Natural killer cell (primary cell): ENCODE measurements around the gene UBD. TPM values are rescaled to one million over a fixed set of nuclear protein-coding genes. Genes with fewer than 3 reads are reported as not detected.

Source experiments
- ATAC-seq, 3 donors: fragments of 150-1000 bp in 2 of 3; fragments of 200-7000 bp in 1 of 3; cut with Tn5 transposase; 1 replicate in 1 of 3; 2 replicates in 2 of 3; pipeline ENCODE4 v1.10.0; 2021; ENCODE audit warnings: mild to moderate bottlenecking in 2 of 3, moderate library complexity in 2 of 3
- DNase-seq, 2 donors: peaks; one replicate each; pipeline versions ENCODE4 v3.0.0 to v3.0.0-alpha.2; 2013 to 2021; ENCODE audit warnings: mixed read lengths in 1 of 2
- H3K27ac ChIP-seq: one replicate; pipeline ENCODE4 v1.5.1; 2013; ENCODE audit warnings: mild to moderate bottlenecking, low read length
- H3K27me3 ChIP-seq: one replicate; pipeline ENCODE4 v1.6.1; 2013; ENCODE audit warnings: low read length; ENCODE audit not compliant: control insufficient read depth, insufficient read depth
- H3K36me3 ChIP-seq: one replicate; pipeline ENCODE4 v1.6.1; 2013; ENCODE audit warnings: low read length; ENCODE audit not compliant: control insufficient read depth, insufficient read depth
- H3K4me1 ChIP-seq: one replicate; pipeline ENCODE4 v1.6.1; 2013; ENCODE audit warnings: low read length; ENCODE audit not compliant: control insufficient read depth, insufficient read depth
- H3K4me3 ChIP-seq: one replicate; pipeline ENCODE4 v1.5.1; 2013; ENCODE audit warnings: low read length
- H3K9me3 ChIP-seq: one replicate; pipeline ENCODE4 v1.6.1; 2013; ENCODE audit warnings: low read length; ENCODE audit not compliant: control insufficient read depth, insufficient read depth
- H3K27ac Mint-ChIP-seq, 2 donors: one replicate each; pipeline ENCODE4 v1.8.0; 2022; ENCODE audit warnings: mild to moderate bottlenecking in 2 of 2, mixed read lengths in 2 of 2, moderate library complexity in 1 of 2
- H3K27me3 Mint-ChIP-seq, 2 donors: one replicate each; pipeline ENCODE4 v1.8.0; 2022; ENCODE audit warnings: low read depth in 2 of 2, mixed read lengths in 2 of 2
- H3K36me3 Mint-ChIP-seq: one replicate; pipeline ENCODE4 v1.8.0; 2022; ENCODE audit warnings: mixed read lengths
- H3K4me1 Mint-ChIP-seq, 2 donors: one replicate each; pipeline ENCODE4 v1.8.0; 2022; ENCODE audit warnings: mixed read lengths in 2 of 2
- H3K4me3 Mint-ChIP-seq: one replicate; pipeline ENCODE4 v1.8.0; 2022; ENCODE audit warnings: mild to moderate bottlenecking, moderate library complexity, mixed read lengths
- H3K9me3 Mint-ChIP-seq, 2 donors: one replicate each; pipeline ENCODE4 v1.8.0; 2022; ENCODE audit warnings: mixed read lengths in 2 of 2
- WGBS: methylation state at CpG from one replicate; pipeline ENCODE4 v1.1.7; 2013; ENCODE audit warnings: missing lambda C conversion rate; ENCODE audit not compliant: insufficient coverage; 5-methylcytosine and 5-hydroxymethylcytosine counted together
- intact Hi-C: fragments of 100-400 bp; cut with micrococcal nuclease; formaldehyde crosslinking; loops from one replicate; pipeline ENCODE4 v1.14.2; 2022
- total RNA-seq, 4 donors: library from RNA; stranded (reverse); fragments of 120-200 nt in 1 of 4; gene quantifications; one replicate each; pipeline versions ENCODE4 v1.2.3 to v1.2.4, GENCODE V29; 2013 to 2022
- TF ChIP-seq, protein P1 (sequence below): fragments of 200-600 bp; IDR thresholded peaks from one replicate; pipeline ENCODE4 v1.8.0; 2022; ENCODE audit warnings: antibody characterized with exemption

The UBD gene
- total RNA-seq, 3 donors from 2014 or later (not counting 1 experiment from before 2014, with no cell fraction given), result not detected

DNA sequence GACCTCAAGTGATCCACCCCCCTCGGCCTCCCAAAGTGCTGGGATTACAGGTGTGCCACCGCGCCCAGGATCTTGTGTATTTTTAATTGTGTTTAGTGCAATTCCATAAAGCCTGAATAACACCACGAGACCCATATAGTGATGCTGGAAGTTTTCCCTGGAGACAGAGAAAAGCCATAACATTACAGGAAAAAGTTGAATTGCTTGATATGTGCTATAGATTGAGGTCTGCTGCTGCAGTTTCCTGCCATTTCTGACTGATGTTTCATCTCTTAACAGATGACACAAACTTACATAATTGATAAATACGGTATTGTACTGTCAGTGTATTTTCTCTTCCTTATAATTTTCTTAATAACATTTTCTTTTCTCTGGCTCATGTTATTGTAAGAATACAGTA, 7.3 kb upstream of the UBD start:
- 92% methylated on average over 4 of the region's 5 CpGs for WGBS
- Histone ChIP-seq H3K27ac (no peak overlapping the region), H3K4me3 (no peak overlapping the region), H3K27me3 (peaks cover 2% of the 10 kb centered on the region), H3K9me3 (no peaks in the 10 kb centered on the region), H3K36me3 (no peaks in the 10 kb centered on the region), H3K4me1 (no peaks in the 10 kb centered on the region)
- H3K9me3 Mint-ChIP-seq, result no peaks in the 10 kb centered on the region
- H3K36me3 Mint-ChIP-seq, result no peaks in the 10 kb centered on the region
- intact Hi-C loops, result no loop called here
- TF ChIP-seq, protein P1, sequence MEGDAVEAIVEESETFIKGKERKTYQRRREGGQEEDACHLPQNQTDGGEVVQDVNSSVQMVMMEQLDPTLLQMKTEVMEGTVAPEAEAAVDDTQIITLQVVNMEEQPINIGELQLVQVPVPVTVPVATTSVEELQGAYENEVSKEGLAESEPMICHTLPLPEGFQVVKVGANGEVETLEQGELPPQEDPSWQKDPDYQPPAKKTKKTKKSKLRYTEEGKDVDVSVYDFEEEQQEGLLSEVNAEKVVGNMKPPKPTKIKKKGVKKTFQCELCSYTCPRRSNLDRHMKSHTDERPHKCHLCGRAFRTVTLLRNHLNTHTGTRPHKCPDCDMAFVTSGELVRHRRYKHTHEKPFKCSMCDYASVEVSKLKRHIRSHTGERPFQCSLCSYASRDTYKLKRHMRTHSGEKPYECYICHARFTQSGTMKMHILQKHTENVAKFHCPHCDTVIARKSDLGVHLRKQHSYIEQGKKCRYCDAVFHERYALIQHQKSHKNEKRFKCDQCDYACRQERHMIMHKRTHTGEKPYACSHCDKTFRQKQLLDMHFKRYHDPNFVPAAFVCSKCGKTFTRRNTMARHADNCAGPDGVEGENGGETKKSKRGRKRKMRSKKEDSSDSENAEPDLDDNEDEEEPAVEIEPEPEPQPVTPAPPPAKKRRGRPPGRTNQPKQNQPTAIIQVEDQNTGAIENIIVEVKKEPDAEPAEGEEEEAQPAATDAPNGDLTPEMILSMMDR, result no peak
- H3K27me3 Mint-ChIP-seq, result peaks cover 26 to 36% of the 10 kb centered on the region in 2 donors
- H3K4me1 Mint-ChIP-seq, result no peaks in the 10 kb centered on the region
- H3K27ac Mint-ChIP-seq, result no peak overlapping the region
- no peak for DNase-seq
- no peak for ATAC-seq
- no peak overlapping the region for H3K4me3 Mint-ChIP-seq

DNA sequence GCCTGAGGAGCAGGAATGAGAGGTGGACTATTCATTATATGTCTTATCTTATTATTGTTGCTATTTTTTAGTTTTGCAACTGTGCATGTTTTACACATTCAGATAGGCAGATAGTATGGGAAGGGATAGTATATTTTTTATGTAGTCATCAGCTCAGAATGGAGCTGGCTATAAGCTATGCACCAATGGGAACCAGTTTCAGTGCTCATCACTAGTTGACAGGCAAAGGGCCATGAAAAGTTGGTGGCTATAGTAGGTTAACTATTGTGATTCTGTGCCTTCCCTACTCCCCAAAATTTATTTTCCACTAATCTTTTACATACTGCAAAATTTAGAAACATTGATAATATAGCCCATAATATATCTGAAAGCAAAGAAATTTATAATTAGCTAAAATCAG, 5.3 kb upstream of the UBD start:
- no peaks in the 10 kb centered on the region for H3K36me3 ChIP-seq
- Mint-ChIP-seq H3K27me3 (peaks cover 35 to 52% of the 10 kb centered on the region in 2 donors), H3K4me3 (no peak overlapping the region), H3K27ac (no peak overlapping the region), H3K9me3 (no peaks in the 10 kb centered on the region), H3K36me3 (no peaks in the 10 kb centered on the region), H3K4me1 (no peaks in the 10 kb centered on the region)
- ATAC-seq (no peak), DNase-seq (no peak)
- H3K9me3 ChIP-seq, result no peaks in the 10 kb centered on the region
- no peak overlapping the region for H3K27ac ChIP-seq
- H3K4me3 ChIP-seq, result no peak overlapping the region
- TF ChIP-seq, protein P1, result no peak
- H3K4me1 ChIP-seq, result no peaks in the 10 kb centered on the region
- peaks cover 2% of the 10 kb centered on the region for H3K27me3 ChIP-seq
- intact Hi-C loops, result no loop called here

DNA sequence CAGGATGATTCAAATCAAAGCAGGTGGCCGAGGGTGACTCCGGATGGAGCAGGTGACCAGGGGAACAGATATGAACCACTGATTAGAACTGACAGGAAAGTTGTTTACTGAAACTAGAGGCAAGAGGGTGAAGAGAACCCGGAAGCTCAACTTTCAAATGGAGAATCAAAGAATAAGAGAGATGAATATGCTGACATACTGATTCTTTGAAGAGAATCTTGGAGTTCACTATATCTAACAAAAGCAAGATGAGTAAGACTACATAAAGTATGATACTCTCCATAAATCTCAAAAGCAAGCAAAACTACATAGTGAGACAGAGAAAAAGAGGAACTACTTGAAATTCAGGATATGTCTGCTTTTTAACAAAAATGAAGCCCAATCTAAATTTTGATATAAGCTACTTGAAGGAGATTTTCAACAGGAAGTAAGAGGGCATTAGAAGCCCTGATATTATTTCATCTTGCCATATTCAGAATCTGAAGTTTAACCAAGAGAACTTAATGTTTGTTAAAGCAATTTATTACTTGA, 4.0 kb upstream of the UBD start:
- 4% methylated on average over 3 of the region's 3 CpGs for WGBS
- ATAC-seq (no peak), DNase-seq (no peak)
- Histone ChIP-seq H3K4me1 (no peaks in the 10 kb centered on the region), H3K27me3 (peaks cover 2% of the 10 kb centered on the region), H3K36me3 (no peaks in the 10 kb centered on the region), H3K27ac (no peak overlapping the region), H3K4me3 (no peak overlapping the region), H3K9me3 (no peaks in the 10 kb centered on the region)
- no peaks in the 10 kb centered on the region for H3K9me3 Mint-ChIP-seq
- TF ChIP-seq, protein P1, result no peak
- no peak overlapping the region for H3K4me3 Mint-ChIP-seq
- H3K36me3 Mint-ChIP-seq, result no peaks in the 10 kb centered on the region
- peaks cover 43 to 65% of the 10 kb centered on the region in 2 donors for H3K27me3 Mint-ChIP-seq
- intact Hi-C loops, result no loop called here
- no peak overlapping the region for H3K27ac Mint-ChIP-seq
- H3K4me1 Mint-ChIP-seq, result no peaks in the 10 kb centered on the region

DNA sequence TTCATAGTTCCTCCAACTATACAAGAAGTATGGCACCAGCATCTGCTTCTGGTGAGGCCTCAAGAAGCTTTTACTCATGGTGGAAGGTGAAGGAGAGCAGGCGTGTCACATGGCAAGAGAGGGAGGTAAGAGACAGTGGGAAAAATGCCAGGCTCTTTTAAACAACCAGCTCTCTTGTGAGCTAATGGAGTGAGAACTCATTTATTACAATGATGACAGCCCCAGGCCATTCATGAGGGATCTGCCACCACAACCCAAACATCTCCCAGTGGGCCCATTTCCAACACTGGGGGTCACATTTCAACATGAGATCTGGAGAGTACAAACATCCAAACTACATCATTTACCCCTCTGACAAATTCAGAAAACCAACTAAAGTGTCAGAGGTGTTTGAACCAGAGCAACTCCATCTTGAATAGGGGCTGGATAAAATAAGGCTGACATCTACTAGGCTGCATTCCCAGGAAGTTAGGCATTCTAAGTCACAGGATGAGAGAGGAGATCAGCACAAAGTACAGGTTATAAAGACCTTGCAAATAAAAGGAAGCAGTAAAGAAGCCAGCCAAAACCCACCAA, 2.2 kb upstream of the UBD start:
- Histone ChIP-seq H3K4me3 (no peak overlapping the region), H3K36me3 (no peaks in the 10 kb centered on the region), H3K9me3 (no peaks in the 10 kb centered on the region), H3K27ac (no peak overlapping the region), H3K27me3 (peaks cover 2% of the 10 kb centered on the region), H3K4me1 (no peaks in the 10 kb centered on the region)
- ATAC-seq, result no peak
- Mint-ChIP-seq H3K4me1 (no peaks in the 10 kb centered on the region), H3K4me3 (no peak overlapping the region), H3K27me3 (peaks cover 39 to 68% of the 10 kb centered on the region in 2 donors), H3K9me3 (no peaks in the 10 kb centered on the region), H3K27ac (no peak overlapping the region), H3K36me3 (no peaks in the 10 kb centered on the region)
- intact Hi-C loops, result no loop called here
- TF ChIP-seq, protein P1, result no peak
- WGBS, result 92% methylated on average over 1 of the region's 1 CpG
- DNase-seq, result no peak
